ENCODE results near the gene RHOG. TPM values are rescaled to one million over a fixed set of nuclear protein-coding genes. Genes with fewer than 3 reads are reported as not detected.

Gene RHOG
- total RNA-seq, 1 experiment from 2014 or later = 17.3 TPM

Other genes starting within 250 kb of the RHOG start
- 0.46 TPM in 1 of 2 replicates, not detected in the other for gene ART5, start 199.0 kb downstream of the RHOG start, total RNA-seq (2014; rRNA removed; shearing (Covaris generic))
- not detected in 2 replicates for gene ART1, start 195.8 kb downstream of the RHOG start, total RNA-seq (2014; rRNA removed; shearing (Covaris generic))
- gene CHRNA10, start 169.6 kb downstream of the RHOG start, total RNA-seq (2014; rRNA removed; shearing (Covaris generic)) = 0.27 and 0.86 TPM in 2 replicates
- 76.7 and 79.0 TPM in 2 replicates for gene NUP98, start 43.4 kb downstream of the RHOG start, total RNA-seq (2014; rRNA removed; shearing (Covaris generic))
- 6.8 and 14.5 TPM in 2 replicates for gene PGAP2, start 32.4 kb downstream of the RHOG start, total RNA-seq (2014; rRNA removed; shearing (Covaris generic))
- 7.7 and 13.5 TPM in 2 replicates for gene STIM1, start 14.7 kb upstream of the RHOG start, total RNA-seq (2014; rRNA removed; shearing (Covaris generic))